Measurements from ENCODE around the gene ARAP2. TPM values are rescaled to one million over a fixed set of nuclear protein-coding genes. Genes with fewer than 3 reads are reported as not detected.
A peak's percentile ranks its signal among the peaks of the same experiment; 100 is the strongest.

Gene ARAP2
- total RNA-seq, 3 donors from 2014 or later (not counting 1 experiment from before 2014, with no cell fraction given), result 199 to 295 (median 270) TPM

GRCh38 chr4:36079666-36080065, 164.6 kb downstream of the ARAP2 start:
- Mint-ChIP-seq H3K4me1 (no peaks in the 10 kb centered on the region), H3K27ac (no peak overlapping the region), H3K27me3 (ENCODE audit: low read depth in 2 of 2) (no peaks in the 10 kb centered on the region), H3K9me3 (no peaks in the 10 kb centered on the region), H3K36me3 (no peaks in the 10 kb centered on the region), H3K4me3 (no peak overlapping the region)
- intact Hi-C loops (cut with micrococcal nuclease), result no loop called here
- H3K36me3 ChIP-seq (ENCODE audit: control insufficient read depth, insufficient read depth, low read length), result peaks cover 85% of the 10 kb centered on the region
- TF ChIP-seq CTCF (IDR thresholded peaks at IDR 0.05), result no peak
- H3K27ac ChIP-seq (ENCODE audit: low read length), result no peak overlapping the region
- no peak for DNase-seq
- H3K27me3 ChIP-seq (ENCODE audit: control insufficient read depth, insufficient read depth, low read length), result no peaks in the 10 kb centered on the region
- no peak for ATAC-seq
- no CpG with 5 or more reads among the region's 2 CpGs for WGBS (ENCODE audit: insufficient coverage)
- H3K4me3 ChIP-seq (ENCODE audit: low read length), result no peak overlapping the region
- no peaks in the 10 kb centered on the region for H3K4me1 ChIP-seq (ENCODE audit: control insufficient read depth, insufficient read depth, low read length)
- no peaks in the 10 kb centered on the region for H3K9me3 ChIP-seq (ENCODE audit: control insufficient read depth, insufficient read depth, low read length)

- Histone ChIP-seq H3K27ac (ENCODE audit: low read length) (no peak overlapping the region), H3K4me3 (ENCODE audit: low read length) (no peak overlapping the region), H3K27me3 (ENCODE audit: control insufficient read depth, insufficient read depth, low read length) (no peaks in the 10 kb centered on the region), H3K9me3 (ENCODE audit: control insufficient read depth, insufficient read depth, low read length) (no peaks in the 10 kb centered on the region), H3K4me1 (ENCODE audit: control insufficient read depth, insufficient read depth, low read length) (no peaks in the 10 kb centered on the region), H3K36me3 (ENCODE audit: control insufficient read depth, insufficient read depth, low read length) (peaks cover 88% of the 10 kb centered on the region)
- 100% methylated on average over 1 of the region's 4 CpGs for WGBS (ENCODE audit: insufficient coverage)
- no peak for DNase-seq
- ATAC-seq, result no peak
- H3K36me3 Mint-ChIP-seq, result no peaks in the 10 kb centered on the region
- H3K4me1 Mint-ChIP-seq, result no peaks in the 10 kb centered on the region
- H3K27me3 Mint-ChIP-seq (ENCODE audit: low read depth in 2 of 2), result no peaks in the 10 kb centered on the region
- H3K4me3 Mint-ChIP-seq, result no peak overlapping the region
- H3K9me3 Mint-ChIP-seq, result no peaks in the 10 kb centered on the region
- TF ChIP-seq CTCF (IDR thresholded peaks at IDR 0.05), result no peak
- no peak overlapping the region for H3K27ac Mint-ChIP-seq
- intact Hi-C loops (cut with micrococcal nuclease), result no loop called here
These were observed 166.0 kb downstream of the ARAP2 start for GRCh38 chr4:36078319-36078718.

- peaks cover 18% of the 10 kb centered on the region for H3K36me3 Mint-ChIP-seq
- Histone ChIP-seq H3K36me3 (ENCODE audit: control insufficient read depth, insufficient read depth, low read length) (peaks cover 67% of the 10 kb centered on the region), H3K4me1 (ENCODE audit: control insufficient read depth, insufficient read depth, low read length) (no peaks in the 10 kb centered on the region), H3K4me3 (ENCODE audit: low read length) (no peak overlapping the region), H3K27ac (ENCODE audit: low read length) (no peak overlapping the region), H3K9me3 (ENCODE audit: control insufficient read depth, insufficient read depth, low read length) (no peaks in the 10 kb centered on the region), H3K27me3 (ENCODE audit: control insufficient read depth, insufficient read depth, low read length) (no peaks in the 10 kb centered on the region)
- ATAC-seq (no peak), DNase-seq (no peak)
- no peaks in the 10 kb centered on the region for H3K27me3 Mint-ChIP-seq (ENCODE audit: low read depth in 2 of 2)
- H3K4me3 Mint-ChIP-seq, result no peak overlapping the region
- TF ChIP-seq CTCF (IDR thresholded peaks at IDR 0.05), result no peak
- H3K4me1 Mint-ChIP-seq, result peaks cover 12 to 17% of the 10 kb centered on the region in 2 donors
- 100% methylated on average over 2 of the region's 3 CpGs for WGBS (ENCODE audit: insufficient coverage)
- H3K27ac Mint-ChIP-seq, result peak overlapping the region; percentile 12 to 55
- H3K9me3 Mint-ChIP-seq, result no peaks in the 10 kb centered on the region
- intact Hi-C loops (cut with micrococcal nuclease), result no loop called here
These were observed 171.8 kb downstream of the ARAP2 start for GRCh38 chr4:36072529-36072928.

GRCh38 chr4:36067116-36067515, 177.2 kb downstream of the ARAP2 start:
- H3K9me3 ChIP-seq (ENCODE audit: control insufficient read depth, insufficient read depth, low read length), result no peaks in the 10 kb centered on the region
- peak overlapping the region; percentile 59 to 91 for H3K27ac Mint-ChIP-seq
- 40% methylated on average over 1 of the region's 2 CpGs for WGBS (ENCODE audit: insufficient coverage)
- ATAC-seq (no peak), DNase-seq (no peak)
- H3K4me3 ChIP-seq (ENCODE audit: low read length), result no peak overlapping the region
- H3K27ac ChIP-seq (ENCODE audit: low read length), result no peak overlapping the region
- no peaks in the 10 kb centered on the region for H3K27me3 Mint-ChIP-seq (ENCODE audit: low read depth in 2 of 2)
- H3K36me3 ChIP-seq (ENCODE audit: control insufficient read depth, insufficient read depth, low read length), result peaks cover 44% of the 10 kb centered on the region
- no peak for TF ChIP-seq CTCF (IDR thresholded peaks at IDR 0.05)
- H3K4me1 Mint-ChIP-seq, result peaks cover 18 to 30% of the 10 kb centered on the region in 2 donors
- H3K4me1 ChIP-seq (ENCODE audit: control insufficient read depth, insufficient read depth, low read length), result no peaks in the 10 kb centered on the region
- no peaks in the 10 kb centered on the region for H3K27me3 ChIP-seq (ENCODE audit: control insufficient read depth, insufficient read depth, low read length)
- no peak overlapping the region for H3K4me3 Mint-ChIP-seq
- intact Hi-C loops (cut with micrococcal nuclease), result no loop called here
- no peaks in the 10 kb centered on the region for H3K9me3 Mint-ChIP-seq
- H3K36me3 Mint-ChIP-seq, result peaks cover 15% of the 10 kb centered on the region

Measured in natural killer cell (primary cell).